ENCODE measurements around the gene MCCC1. TPM values are rescaled to one million over a fixed set of nuclear protein-coding genes. Genes with fewer than 3 reads are reported as not detected.

The MCCC1 gene
- total and polyA plus RNA-seq, 2 of the 13 experiments (the other 11 are each of a cell fraction or from before 2014, with no cell fraction given) = 11.7 to 30.1 TPM

DNA sequence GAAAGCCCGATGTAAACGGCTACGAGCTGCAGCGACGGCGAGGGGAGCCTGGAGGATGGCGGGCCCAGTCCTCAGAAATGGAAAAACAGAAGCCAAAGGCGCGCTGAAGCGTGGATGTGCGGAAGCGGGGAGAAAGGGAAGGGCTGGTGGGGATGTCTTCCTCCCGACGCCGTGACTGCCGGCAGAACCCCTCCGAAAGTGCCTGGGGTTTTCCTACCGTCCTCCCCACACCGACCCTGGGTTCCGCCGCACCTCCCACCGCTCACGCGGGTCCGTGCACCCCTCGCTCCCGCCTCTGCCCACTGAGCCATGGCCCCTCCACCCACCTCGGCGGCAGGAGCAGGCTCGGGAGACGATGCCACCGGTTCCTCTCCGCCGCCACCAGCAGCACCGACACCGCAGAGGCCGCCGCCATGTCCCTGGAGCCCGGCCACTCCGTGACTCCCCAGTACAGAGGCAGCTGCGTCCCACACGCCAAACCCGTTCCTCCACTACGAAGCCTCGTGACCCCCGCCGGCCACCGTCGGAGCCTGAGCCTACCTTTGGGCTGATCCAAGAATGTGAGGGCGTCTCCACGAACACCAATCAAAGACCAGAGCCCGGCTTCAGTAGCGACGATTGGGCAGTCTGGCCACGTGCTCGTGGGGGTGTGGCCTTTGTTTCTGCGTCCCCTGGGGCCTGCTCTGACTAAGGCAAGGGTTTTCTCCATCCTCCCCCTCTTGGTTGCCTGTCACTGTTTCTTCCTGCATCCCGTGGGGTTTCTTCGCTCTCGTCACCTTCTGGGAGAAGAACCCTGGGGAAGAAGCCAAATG, at the start of gene MCCC1 (continued):
- no peak; the same call in 1 of the 2 replicates for TF ChIP-seq RXRA (CRISPR knock-in tag; IDR thresholded peaks at IDR 0.05)
- no peak for TF ChIP-seq DDIT3 (CRISPR knock-in tag; IDR thresholded peaks at IDR 0.05)
- TF ChIP-seq ZNF205 (CRISPR knock-in tag; IDR thresholded peaks at IDR 0.05) = peak; percentile 74; the same call in 1 of the 2 replicates
- 0 out of 4 replicates have a peak, but pooled peaks of 1 of the 2 experiments have one; percentile 42 for TF ChIP-seq EP300 (IDR thresholded peaks at IDR 0.05; ENCODE audit: low read depth in 2 of 2, low read length in 2 of 2)
- no peak for TF ChIP-seq EP300 (CRISPR knock-in tag; IDR thresholded peaks at IDR 0.05; ENCODE audit: borderline replicate concordance)
- peak; percentile 87 for TF ChIP-seq DMAP1 (CRISPR knock-in tag; IDR thresholded peaks at IDR 0.05)
- peak; percentile 87 for TF ChIP-seq ARNTL (CRISPR knock-in tag; IDR thresholded peaks at IDR 0.05)
- no peak for TF ChIP-seq MTF2 (CRISPR knock-in tag; IDR thresholded peaks at IDR 0.05; ENCODE audit: borderline replicate concordance)
- no peak for TF ChIP-seq MYNN (CRISPR knock-in tag; IDR thresholded peaks at IDR 0.05; ENCODE audit: low read depth)
- no peak for TF ChIP-seq ZNF367 (CRISPR knock-in tag; IDR thresholded peaks at IDR 0.05; ENCODE audit: borderline replicate concordance)
- TF ChIP-seq ATF7-NPFF (CRISPR knock-in tag; IDR thresholded peaks at IDR 0.05; ENCODE audit: low read depth) = peak; percentile 88; the same call in 1 of the 2 replicates
- TF ChIP-seq, protein P1, sequence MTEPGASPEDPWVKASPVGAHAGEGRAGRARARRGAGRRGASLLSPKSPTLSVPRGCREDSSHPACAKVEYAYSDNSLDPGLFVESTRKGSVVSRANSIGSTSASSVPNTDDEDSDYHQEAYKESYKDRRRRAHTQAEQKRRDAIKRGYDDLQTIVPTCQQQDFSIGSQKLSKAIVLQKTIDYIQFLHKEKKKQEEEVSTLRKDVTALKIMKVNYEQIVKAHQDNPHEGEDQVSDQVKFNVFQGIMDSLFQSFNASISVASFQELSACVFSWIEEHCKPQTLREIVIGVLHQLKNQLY (CRISPR knock-in tag; IDR thresholded peaks at IDR 0.05) = no peak
- TF ChIP-seq ZNF383 (CRISPR knock-in tag; IDR thresholded peaks at IDR 0.05; ENCODE audit: borderline replicate concordance) = no peak; the same call in 1 of the 2 replicates
- TF ChIP-seq MIER2 (CRISPR knock-in tag; IDR thresholded peaks at IDR 0.05) = peak; percentile 22; the same call in 1 of the 2 replicates
- TF ChIP-seq SETDB1 (CRISPR knock-in tag; IDR thresholded peaks at IDR 0.05; ENCODE audit: borderline replicate concordance) = no peak
- TF ChIP-seq CCDC6 (CRISPR knock-in tag; IDR thresholded peaks at IDR 0.05) = peak; percentile 81; the same call in 1 of the 2 replicates
- TF ChIP-seq HNF4A (CRISPR knock-in tag; IDR thresholded peaks at IDR 0.05) = peak; percentile 28; the same call in 1 of the 2 replicates
- TF ChIP-seq NFKB2 (CRISPR knock-in tag; IDR thresholded peaks at IDR 0.05; ENCODE audit: borderline replicate concordance) = peak; percentile 77; the same call in 1 of the 2 replicates
- TF ChIP-seq SP2 (CRISPR knock-in tag; IDR thresholded peaks at IDR 0.05) = peak; percentile 57; the same call in 1 of the 2 replicates
- TF ChIP-seq ZNF34 (CRISPR knock-in tag; IDR thresholded peaks at IDR 0.05; ENCODE audit: borderline replicate concordance) = 0 out of 2 replicates have a peak, but pooled peaks have one; percentile 83
- TF ChIP-seq ZSCAN25 (CRISPR knock-in tag; IDR thresholded peaks at IDR 0.05) = peak; percentile 72; the same call in 1 of the 2 replicates
- TF ChIP-seq HMG20A (CRISPR knock-in tag; IDR thresholded peaks at IDR 0.05; ENCODE audit: borderline replicate concordance) = no peak
- TF ChIP-seq SAP130 (CRISPR knock-in tag; IDR thresholded peaks at IDR 0.05; ENCODE audit: low read depth) = peak; percentile 99
- TF ChIP-seq ZNF749 (CRISPR knock-in tag; IDR thresholded peaks at IDR 0.05; ENCODE audit: borderline replicate concordance) = no peak
- TF ChIP-seq SALL2 (CRISPR knock-in tag; IDR thresholded peaks at IDR 0.05) = peak; percentile 95
- TF ChIP-seq, protein P2, sequence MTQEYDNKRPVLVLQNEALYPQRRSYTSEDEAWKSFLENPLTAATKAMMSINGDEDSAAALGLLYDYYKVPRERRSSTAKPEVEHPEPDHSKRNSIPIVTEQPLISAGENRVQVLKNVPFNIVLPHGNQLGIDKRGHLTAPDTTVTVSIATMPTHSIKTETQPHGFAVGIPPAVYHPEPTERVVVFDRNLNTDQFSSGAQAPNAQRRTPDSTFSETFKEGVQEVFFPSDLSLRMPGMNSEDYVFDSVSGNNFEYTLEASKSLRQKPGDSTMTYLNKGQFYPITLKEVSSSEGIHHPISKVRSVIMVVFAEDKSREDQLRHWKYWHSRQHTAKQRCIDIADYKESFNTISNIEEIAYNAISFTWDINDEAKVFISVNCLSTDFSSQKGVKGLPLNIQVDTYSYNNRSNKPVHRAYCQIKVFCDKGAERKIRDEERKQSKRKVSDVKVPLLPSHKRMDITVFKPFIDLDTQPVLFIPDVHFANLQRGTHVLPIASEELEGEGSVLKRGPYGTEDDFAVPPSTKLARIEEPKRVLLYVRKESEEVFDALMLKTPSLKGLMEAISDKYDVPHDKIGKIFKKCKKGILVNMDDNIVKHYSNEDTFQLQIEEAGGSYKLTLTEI (CRISPR knock-in tag; conservative IDR thresholded peaks at IDR 0.05) = no peak

All from HepG2 (cell line).